ENCODE data around the gene TTC12. TPM values are rescaled to one million over a fixed set of nuclear protein-coding genes. Genes with fewer than 3 reads are reported as not detected.

TTC12 gene
- total and polyA plus RNA-seq, 2 of the 8 experiments (the other 6 are each of a cell fraction or from before 2014, with no cell fraction given) = 4.7 to 9.0 TPM

- H3K27ac ChIP-seq (ENCODE audit: low read depth, low read length) = no peak overlapping the region
These were observed 71.4 kb downstream of the TTC12 start for GRCh38 chr11:113385749-113386148.

More at GRCh38 chr11:113385749-113386148, 71.4 kb downstream of the TTC12 start:
- H3K23me2 ChIP-seq (ENCODE audit: low read depth, low read length) = no peaks in the 10 kb centered on the region
- no peak overlapping the region for H3K23ac ChIP-seq (ENCODE audit: insufficient read length)
- DNase-seq (ENCODE audit: low read depth in 1 of 2, low spot score in 2 of 2) (no peak), FAIRE-seq (no peak)
- H2AFZ ChIP-seq (ENCODE audit: low read length) = no peak overlapping the region
- no peak overlapping the region for H4K91ac ChIP-seq (replicated peaks; ENCODE audit: insufficient read length, low read length)
- ChIA-PET POLR2A (ENCODE audit: partially characterized antibody) (interaction anchor here (1.4 kb wide), 1 partner anchor 19 kb away, joined by 3 read pairs; no protein-coding TSS in a partner anchor), CTCF (ENCODE audit: partially characterized antibody) (interaction anchor here (1.1 to 4.2 kb wide), 9 partner anchors 9 to 344 kb away, joined by 3 to 18 read pairs (median 6); no protein-coding TSS in a partner anchor)
- no peak overlapping the region for H3K56ac ChIP-seq (replicated peaks; ENCODE audit: insufficient read length, low read depth, low read length)
- no peak overlapping the region for H3K4me2 ChIP-seq (ENCODE audit: insufficient read depth in 1 of 2, low read depth in 2 of 2, low read length in 2 of 2)
- no peaks in the 10 kb centered on the region for H3K79me2 ChIP-seq (ENCODE audit: control insufficient read depth in 1 of 2, insufficient read depth in 2 of 2, low read length in 2 of 2)
- no peak overlapping the region for H3K18ac ChIP-seq (ENCODE audit: extremely low read depth, low read length)
- no peak overlapping the region for H4K8ac ChIP-seq (ENCODE audit: extremely low read depth, insufficient read depth, low read length)
- no peak overlapping the region for H3K4ac ChIP-seq (replicated peaks; ENCODE audit: insufficient read length, low read depth, low read length)
- no peak for TF ChIP-seq RFX5 (IDR thresholded peaks at IDR 0.05; ENCODE audit: borderline replicate concordance, low read depth, low read length)
- TF ChIP-seq NANOG (IDR thresholded peaks at IDR 0.05; ENCODE audit: insufficient read depth, low read depth, low read length, poor library complexity, severe bottlenecking) = no peak
- no peak for TF ChIP-seq BCL11A (IDR thresholded peaks at IDR 0.05; ENCODE audit: low read depth in 2 of 2, low read length in 2 of 2)
- TF ChIP-seq SIX5 (IDR thresholded peaks at IDR 0.05; ENCODE audit: low read depth, low read length) = no peak
- H2BK5ac ChIP-seq (ENCODE audit: low read depth, low read length) = no peak overlapping the region
- H2BK20ac ChIP-seq (ENCODE audit: low read length) = no peak overlapping the region
- no peak overlapping the region for H3K4me3 ChIP-seq (ENCODE audit: extremely low read depth in 1 of 4, insufficient read depth in 2 of 4, low read depth in 3 of 4, low read length in 4 of 4)
- H3K4me1 ChIP-seq (replicated peaks in 1 of 4; ENCODE audit: control insufficient read depth in 3 of 4, insufficient read depth in 4 of 4, low read length in 3 of 4) = peaks cover 4 to 10% (median 8%) of the 10 kb centered on the region in 4 experiments; a peak in 5 of 7 replicates
- no peak overlapping the region for H4K5ac ChIP-seq (ENCODE audit: insufficient read length, low read depth, low read length)
- H2BK120ac ChIP-seq (replicated peaks; ENCODE audit: low read depth, low read length) = no peak overlapping the region
- no peak overlapping the region for H3K14ac ChIP-seq (ENCODE audit: insufficient read length)
- no peaks in the 10 kb centered on the region for H3K9me3 ChIP-seq (ENCODE audit: insufficient read depth in 2 of 2, low read depth in 1 of 2, low read length in 1 of 2)
- H2AK5ac ChIP-seq (ENCODE audit: low read depth, low read length) = no peak overlapping the region
- H3K36me3 ChIP-seq (ENCODE audit: control insufficient read depth in 2 of 4, insufficient read depth in 4 of 4, low read length in 3 of 4) = no peaks in the 10 kb centered on the region
- H2BK15ac ChIP-seq (ENCODE audit: low read length) = no peak overlapping the region
- peaks cover 0 to 8% (median 4%) of the 10 kb centered on the region in 4 experiments; a peak in 3 of 7 replicates for H3K27me3 ChIP-seq (replicated peaks in 1 of 4; ENCODE audit: control insufficient read depth in 3 of 4, extremely low read depth in 1 of 4, insufficient read depth in 3 of 4, low read length in 3 of 4)
- H4K20me1 ChIP-seq (replicated peaks in 1 of 2; ENCODE audit: control insufficient read depth in 1 of 2, insufficient read depth in 2 of 2, low read length in 2 of 2) = no peaks in the 10 kb centered on the region
- no peaks in the 10 kb centered on the region for H3K79me1 ChIP-seq (ENCODE audit: low read depth, low read length)
- no peak overlapping the region for H3K9ac ChIP-seq (replicated peaks in 1 of 4; ENCODE audit: extremely low read depth in 1 of 4, low read depth in 3 of 4, low read length in 3 of 4)
- 100% methylated on average over 3 of the region's 3 CpGs; no CpG with 5 or more reads in 1 of the 2 experiments for WGBS, 2 experiments (ENCODE audit: extremely low coverage in 1 of 2, insufficient coverage in 1 of 2, insufficient read length in 1 of 2, insufficient replicate concordance in 2 of 2, low coverage in 1 of 2, low lambda C conversion rate in 2 of 2, missing lambda C conversion rate in 1 of 2)
- no peak overlapping the region; the same call in 1 of the 2 replicates for H2BK12ac ChIP-seq (ENCODE audit: low read depth, low read length)
